H1 (cell line): ENCODE measurements around the gene FOXP4. TPM values are rescaled to one million over a fixed set of nuclear protein-coding genes. Genes with fewer than 3 reads are reported as not detected.
A peak's percentile ranks its signal among the peaks of the same experiment; 100 is the strongest.

ENCODE experiments used
- CTCF ChIA-PET: fragments of 300-600 bp; sonication (Branson Sonifier 250); formaldehyde crosslinking; loops from one replicate; lab custom pipeline; 2021; ENCODE audit not compliant: partially characterized antibody; lab: Charles Lee
- POLR2A ChIA-PET: fragments of 300-600 bp; sonication (Branson Sonifier 250); formaldehyde crosslinking; loops from one replicate; lab custom pipeline; 2021; ENCODE audit warnings: inconsistent platforms; ENCODE audit not compliant: partially characterized antibody; lab: Charles Lee
- DNase-seq, 2 experiments: peaks; one replicate each; pipeline versions ENCODE4 v3.0.0 to v3.0.0-alpha.2; 2010 to 2022; ENCODE audit warnings: low spot score in 2 of 2, low read depth in 1 of 2, mixed read lengths in 1 of 2
- FAIRE-seq: peaks from 2 replicates; lab custom pipeline; 2011; peaks lifted over from hg19 to GRCh38; lab: Jason Lieb, UNC
- H2AFZ ChIP-seq: 2 replicates; pipeline ENCODE4 v1.8.1; 2012; ENCODE audit warnings: low read length, inconsistent platforms
- H2AK5ac ChIP-seq: 2 replicates; pipeline ENCODE4 v1.6.1; 2013; ENCODE audit warnings: low read depth, low read length
- H2BK120ac ChIP-seq: replicated peaks from 2 replicates; pipeline ENCODE3; 2013; ENCODE audit warnings: low read depth, low read length, inconsistent platforms
- H2BK12ac ChIP-seq: 2 replicates; pipeline ENCODE4 v1.6.1; 2013; ENCODE audit warnings: low read depth, low read length
- H2BK15ac ChIP-seq: 2 replicates; pipeline ENCODE4 v1.6.1; 2013; ENCODE audit warnings: low read length
- H2BK20ac ChIP-seq: 2 replicates; pipeline ENCODE4 v1.6.1; 2013; ENCODE audit warnings: low read length
- H2BK5ac ChIP-seq: 2 replicates; pipeline ENCODE4 v1.6.1; 2013; ENCODE audit warnings: low read depth, low read length
- H3K14ac ChIP-seq: 2 replicates; pipeline ENCODE4 v1.6.1; 2013; ENCODE audit warnings: inconsistent platforms; ENCODE audit not compliant: insufficient read length
- H3K18ac ChIP-seq: 2 replicates; pipeline ENCODE4 v1.6.1; 2013; ENCODE audit warnings: low read length; ENCODE audit errors: extremely low read depth
- H3K23ac ChIP-seq: 2 replicates; pipeline ENCODE4 v1.6.1; 2013; ENCODE audit warnings: inconsistent platforms; ENCODE audit not compliant: insufficient read length
- H3K23me2 ChIP-seq: 2 replicates; pipeline ENCODE4 v1.6.1; 2013; ENCODE audit warnings: low read depth, low read length
- H3K27ac ChIP-seq: 2 replicates; pipeline ENCODE4 v1.6.1; 2011; ENCODE audit warnings: low read depth, low read length, inconsistent platforms
- H3K27me3 ChIP-seq, 4 experiments: replicated peaks in 1 of 4; 1 replicate in 1 of 4; 2 replicates in 3 of 4; pipeline versions ENCODE4 v1.6.1 to v1.8.1; 2011 to 2013; ENCODE audit warnings: low read length in 3 of 4, mild to moderate bottlenecking in 3 of 4, inconsistent platforms in 2 of 4, mixed read lengths in 2 of 4, moderate library complexity in 1 of 4; ENCODE audit not compliant: control insufficient read depth in 3 of 4, insufficient read depth in 3 of 4; ENCODE audit errors: extremely low read depth in 1 of 4
- H3K36me3 ChIP-seq, 4 experiments: 2 replicates each; pipeline versions ENCODE4 v1.6.1 to v1.8.1; 2011 to 2013; ENCODE audit warnings: mild to moderate bottlenecking in 4 of 4, low read length in 3 of 4, moderate library complexity in 2 of 4, control low read depth in 1 of 4, inconsistent platforms in 1 of 4; ENCODE audit not compliant: insufficient read depth in 4 of 4, control insufficient read depth in 2 of 4
- H3K4ac ChIP-seq: replicated peaks from 2 replicates; pipeline ENCODE3; 2013; ENCODE audit warnings: low read length, low read depth, mixed read lengths, inconsistent platforms; ENCODE audit not compliant: insufficient read length
- H3K4me1 ChIP-seq, 4 experiments: replicated peaks in 1 of 4; 1 replicate in 1 of 4; 2 replicates in 3 of 4; pipeline versions ENCODE4 v1.6.1 to v1.8.1; 2011 to 2013; ENCODE audit warnings: low read length in 3 of 4, inconsistent platforms in 2 of 4, mixed read lengths in 1 of 4; ENCODE audit not compliant: insufficient read depth in 4 of 4, control insufficient read depth in 3 of 4
- H3K4me2 ChIP-seq, 2 experiments: 2 replicates each; pipeline versions ENCODE4 v1.6.1 to v1.8.1; 2011 to 2013; ENCODE audit warnings: low read depth in 2 of 2, low read length in 2 of 2, control low read depth in 1 of 2, inconsistent platforms in 1 of 2, mild to moderate bottlenecking in 1 of 2; ENCODE audit not compliant: insufficient read depth in 1 of 2
- H3K4me3 ChIP-seq, 4 experiments: fragments of 200-600, 300-600 bp in 1 of 4; sonication (generic), shearing (Covaris generic), sonication (Bioruptor Twin) in 1 of 4; 2 replicates each; pipeline versions ENCODE4 v1.5.1 to v1.8.1; 2011 to 2016; ENCODE audit warnings: low read length in 4 of 4, low read depth in 3 of 4, control low read depth in 2 of 4, inconsistent platforms in 2 of 4, mild to moderate bottlenecking in 2 of 4, mixed read lengths in 1 of 4, moderate library complexity in 1 of 4; ENCODE audit not compliant: insufficient read depth in 2 of 4; ENCODE audit errors: extremely low read depth in 1 of 4
- H3K56ac ChIP-seq: replicated peaks from 2 replicates; pipeline ENCODE3; 2013; ENCODE audit warnings: low read depth, mild to moderate bottlenecking, mixed read lengths, low read length, inconsistent platforms; ENCODE audit not compliant: insufficient read length
- H3K79me1 ChIP-seq: 2 replicates; pipeline ENCODE4 v1.6.1; 2013; ENCODE audit warnings: low read depth, low read length, control low read depth
- H3K79me2 ChIP-seq, 2 experiments: 2 replicates each; pipeline versions ENCODE4 v1.6.1 to v1.8.1; 2012 to 2013; ENCODE audit warnings: low read length in 2 of 2, mild to moderate bottlenecking in 2 of 2, inconsistent platforms in 1 of 2; ENCODE audit not compliant: insufficient read depth in 2 of 2, control insufficient read depth in 1 of 2
- H3K9ac ChIP-seq, 4 experiments: replicated peaks in 1 of 4; 1 replicate in 1 of 4; 2 replicates in 3 of 4; pipeline versions ENCODE4 v1.6.1 to v1.8.1; 2011 to 2013; ENCODE audit warnings: low read depth in 3 of 4, low read length in 3 of 4, control low read depth in 2 of 4, mild to moderate bottlenecking in 2 of 4, moderate library complexity in 2 of 4, inconsistent platforms in 1 of 4; ENCODE audit errors: extremely low read depth in 1 of 4
- H3K9me3 ChIP-seq, 2 experiments: 2 replicates each; pipeline versions ENCODE4 v1.6.1 to v1.8.1; 2012 to 2013; ENCODE audit warnings: mild to moderate bottlenecking in 2 of 2, moderate library complexity in 2 of 2, control low read depth in 1 of 2, inconsistent platforms in 1 of 2, low read depth in 1 of 2, low read length in 1 of 2, mixed read lengths in 1 of 2; ENCODE audit not compliant: insufficient read depth in 2 of 2
- H4K20me1 ChIP-seq, 2 experiments: replicated peaks in 1 of 2; 2 replicates each; pipeline versions ENCODE3 to v1.8.1; 2011 to 2013; ENCODE audit warnings: inconsistent platforms in 2 of 2, low read length in 2 of 2, mild to moderate bottlenecking in 1 of 2; ENCODE audit not compliant: insufficient read depth in 2 of 2, control insufficient read depth in 1 of 2
- H4K5ac ChIP-seq: 2 replicates; pipeline ENCODE4 v1.6.1; 2013; ENCODE audit warnings: low read length, low read depth, mixed read lengths, inconsistent platforms; ENCODE audit not compliant: insufficient read length
- H4K8ac ChIP-seq: 2 replicates; pipeline ENCODE4 v1.8.0; 2013; ENCODE audit warnings: mild to moderate bottlenecking, moderate library complexity, low read length, inconsistent platforms; ENCODE audit not compliant: insufficient read depth; ENCODE audit errors: extremely low read depth
- H4K91ac ChIP-seq: replicated peaks from 2 replicates; pipeline ENCODE3; 2013; ENCODE audit warnings: low read length, mixed read lengths, inconsistent platforms; ENCODE audit not compliant: insufficient read length
- CTBP2 ChIP-seq: IDR thresholded peaks from 2 replicates; pipeline ENCODE4 v1.7.0; 2011; ENCODE audit warnings: borderline replicate concordance, mild to moderate bottlenecking, moderate library complexity, mixed read lengths, low read length; ENCODE audit not compliant: insufficient read depth, insufficient read length
- KDM1A ChIP-seq: fragments of 200-600, 300-600 bp; sonication (generic); IDR thresholded peaks from 2 replicates; pipeline ENCODE4 v1.7.1; 2016; ENCODE audit warnings: mild to moderate bottlenecking, low read length, borderline replicate concordance
- WGBS, 2 experiments: shearing (Covaris generic) in 1 of 2; methylation state at CpG; one replicate each; pipeline versions ENCODE4 v1.1.6 to v1.1.7; 2013 to 2015; ENCODE audit warnings: low lambda C conversion rate in 2 of 2, mixed read lengths in 2 of 2, inconsistent platforms in 1 of 2, low coverage in 1 of 2, missing lambda C conversion rate in 1 of 2; ENCODE audit not compliant: insufficient replicate concordance in 2 of 2, insufficient coverage in 1 of 2, insufficient read length in 1 of 2; ENCODE audit errors: extremely low coverage in 1 of 2, missing lambda C conversion rate in 1 of 2; 5-methylcytosine and 5-hydroxymethylcytosine counted together
- polyA plus RNA-seq, 7 experiments: library from polyadenylated mRNA; depleted of rRNA in 3 of 7; stranded (reverse) in 5 of 7; unstranded in 2 of 7; fragments of >200 nt in 5 of 7; fragments of 200-250 nt in 2 of 7; gene quantifications; 1 replicate in 5 of 7; 2 replicates in 1 of 7; 4 replicates in 1 of 7; pipeline versions ENCODE4 v1.2.1 to v1.2.3, GENCODE V29; 2011 to 2013; ENCODE audit warnings: missing spikeins in 2 of 7, mixed read lengths in 2 of 7
- total RNA-seq: library from RNA; stranded (reverse); fragmentation: NEBNext Ultra II Directional; extraction: Animal tissue kit (Norgen Biotek cat#: 25700); gene quantifications from 2 replicates; pipeline ENCODE4 v1.2.1, GENCODE V29; 2021

FOXP4 gene
- total and polyA plus RNA-seq, 2 of the 8 experiments (the other 6 are each of a cell fraction or from before 2014, with no cell fraction given) = 4.8 to 13.3 TPM

DNA sequence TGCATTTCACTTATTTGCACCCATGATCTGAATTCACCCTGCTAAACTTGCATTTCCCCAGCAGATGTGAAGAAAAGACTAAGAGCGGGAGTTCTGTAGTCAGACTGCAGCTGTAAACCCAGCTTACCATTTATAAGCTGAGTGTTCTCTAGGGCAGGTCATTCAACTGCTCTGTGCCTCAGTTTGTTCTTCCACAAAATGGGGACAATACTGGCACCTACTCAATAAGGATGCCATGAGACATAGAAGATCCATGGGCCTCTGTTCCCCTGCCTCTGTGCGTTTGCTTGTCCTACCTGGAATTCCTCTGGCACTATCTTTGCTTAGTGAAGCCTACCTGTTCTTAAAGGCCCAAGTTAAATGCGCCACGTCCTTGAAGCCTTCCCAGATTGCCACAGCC, 79.8 kb downstream of the FOXP4 start:
- Histone ChIP-seq H3K27ac (no peak overlapping the region), H2BK20ac (no peak overlapping the region), H4K8ac (no peak overlapping the region), H3K36me3 (no peaks in the 10 kb centered on the region), H4K20me1 (no peaks in the 10 kb centered on the region), H3K4ac (no peak overlapping the region), H3K23ac (no peak overlapping the region), H4K91ac (no peak overlapping the region), H3K4me1 (no peaks in the 10 kb centered on the region; a peak in 3 of 7 replicates), H2AFZ (no peak overlapping the region), H3K9ac (no peak overlapping the region), H3K4me2 (no peak overlapping the region), H3K14ac (no peak overlapping the region), H3K23me2 (no peaks in the 10 kb centered on the region), H3K56ac (no peak overlapping the region), H3K79me2 (no peaks in the 10 kb centered on the region), H2BK15ac (no peak overlapping the region), H3K18ac (no peak overlapping the region), H2BK12ac (no peak overlapping the region), H2BK120ac (no peak overlapping the region), H4K5ac (no peak overlapping the region), H3K79me1 (no peaks in the 10 kb centered on the region), H2BK5ac (no peak overlapping the region), H3K27me3 (no peaks in the 10 kb centered on the region), H3K4me3 (no peak overlapping the region), H2AK5ac (no peak overlapping the region), H3K9me3 (no peaks in the 10 kb centered on the region; a peak in 1 of 4 replicates)
- POLR2A ChIA-PET = interaction anchor here (0.5 kb wide), 1 partner anchor 22 kb away, joined by 3 read pairs; no protein-coding TSS in a partner anchor
- CTCF ChIA-PET = interaction anchor here (1.0 to 1.5 kb wide), 8 partner anchors 8 to 257 kb away, joined by 3 to 9 read pairs (median 4); no protein-coding TSS in a partner anchor
- peak; percentile 65; the same call in 1 of the 2 replicates for TF ChIP-seq KDM1A
- TF ChIP-seq CTBP2 = no peak
- DNase-seq = no peak
- WGBS, 2 experiments = 91% methylated on average over 4 of the region's 4 CpGs; no CpG with 5 or more reads in 1 of the 2 experiments
- FAIRE-seq = no peak
